GM13977 (cell line): Measurements from ENCODE around the gene FAM20C.

Experiments
- DNase-seq: peaks from one replicate; pipeline ENCODE4 v3.0.0; 2012; ENCODE audit warnings: low spot score
- CTCF ChIP-seq: IDR thresholded peaks from 2 replicates; pipeline ENCODE4 v1.5.1; 2012; ENCODE audit warnings: mild to moderate bottlenecking, control low read depth; ENCODE audit not compliant: insufficient read depth; ENCODE audit errors: extremely low read depth, missing control alignments
- in situ Hi-C: fragments of 300-500 bp; cut with MboI; formaldehyde crosslinking; loops from one replicate; pipeline ENCODE4 v1.12.0; 2022; ENCODE audit warnings: low sequenced_read_pairs, low pct_unique_long_range_greater_than_20kb, mixed read lengths, inconsistent platforms; ENCODE audit not compliant: unreplicated experiment

FAM20C gene

GRCh38 chr7:192701-193480 is 520 bp downstream of the FAM20C start:
- in situ Hi-C loops = no loop called here
- no peak for DNase-seq
- TF ChIP-seq CTCF = no peak

GRCh38 chr7:193481-194251 is 1.3 kb downstream of the FAM20C start:
- in situ Hi-C loops = no loop called here
- no peak for DNase-seq

GRCh38 chr7:194252-195009 is 2.1 kb downstream of the FAM20C start:
- no peak for DNase-seq
- in situ Hi-C loops = no loop called here
- TF ChIP-seq CTCF = no peak

More at GRCh38 chr7:193481-194251, 1.3 kb downstream of the FAM20C start:
- no peak for TF ChIP-seq CTCF

- TF ChIP-seq CTCF = no peak
- in situ Hi-C loops = no loop called here
Observed at GRCh38 chr7:195010-195829, 2.8 kb downstream of the FAM20C start.

GRCh38 chr7:195830-196128 is 3.4 kb downstream of the FAM20C start:
- no peak for DNase-seq
- no peak for TF ChIP-seq CTCF
- in situ Hi-C loops = no loop called here

More at GRCh38 chr7:195010-195829, 2.8 kb downstream of the FAM20C start:
- DNase-seq = no peak

GRCh38 chr7:196283-196682 is 3.9 kb downstream of the FAM20C start:
- in situ Hi-C loops = no loop called here
- no peak for TF ChIP-seq CTCF
- DNase-seq = no peak
